Heart left ventricle (tissue), 13 donors: ENCODE results near the gene SERPINB10.

Experiments
- POLR2A ChIP-seq, 2 donors: fragments of 450-650 bp; IDR thresholded peaks; one replicate each; pipeline ENCODE4 v1.6.1; 2017; ENCODE audit warnings: antibody characterized with exemption in 2 of 2, mild to moderate bottlenecking in 2 of 2, moderate library complexity in 2 of 2
- TF ChIP-seq, protein P1 (sequence below), 12 donors: fragments of 200-600 bp; sonication (generic) in 4 of 12; IDR thresholded peaks; one replicate each; pipeline versions ENCODE4 v1.5.0 to v1.8.0; 2018 to 2022; ENCODE audit warnings: antibody characterized with exemption in 12 of 12, mild to moderate bottlenecking in 5 of 12
- donor health status: ischemic (EF 13 %, LVEDD 7.1; RV severe dilation, severe dysfunction).
- donor health status: DM: no; HTN: yes; CAD: no.
- donor health status: DM: no; HTN: no; CAD: no.
- donor health status: ischemic (EF 25% LVEDD 6.9; RV normal size, moderate dysfunction).
- donor health status: ischemic (EF 25% LVEDD 5.7; RV mildly dilated, moderate dysfunction).
- donor health status: ischemic (EF 35%, LVEDD 5.7; RV mildly dilated, moderate dysfunction).
- donor health status: nonischemic (EF 11% LVEDD 7.7; RV severe dilation, severe dysfunction).
- donor health status: DM: yes; HTN: yes; CAD: no.
- donor health status: PGD.
- donor health status: ischemic (EF 29% LVEDD 5.4; RV normal size, mild dysfunction).
- donor health status: nonischemic (EF 23%, LVEDD 6.1; RV moderate dilation, normal function).

DNA sequence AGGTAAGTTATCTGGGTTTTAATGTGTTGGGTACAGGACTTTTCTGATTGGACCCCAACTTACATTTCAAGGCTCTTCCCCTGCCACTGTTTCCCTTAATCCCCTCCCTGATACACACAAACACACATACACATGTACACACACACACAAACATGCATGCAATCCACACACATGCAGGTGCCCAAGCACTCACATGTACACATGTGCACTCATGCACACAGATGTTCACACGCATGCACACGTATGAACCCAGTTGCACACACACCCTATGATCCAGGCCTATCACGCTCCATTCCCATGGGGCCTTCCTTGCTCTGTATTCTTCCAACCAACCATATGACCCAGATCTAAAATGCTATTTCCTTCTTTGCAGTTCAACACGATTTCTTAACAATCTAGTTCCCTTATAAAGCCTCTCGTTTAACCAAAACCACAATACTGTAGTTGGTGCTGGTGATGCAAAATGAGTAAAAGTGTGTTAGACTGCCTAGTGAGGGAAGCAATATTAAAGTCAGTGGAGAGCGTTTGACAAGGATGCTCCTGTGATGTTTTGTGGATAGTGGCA lies 73.2 kb downstream of the SERPINB10 start:
- TF ChIP-seq, protein P1, sequence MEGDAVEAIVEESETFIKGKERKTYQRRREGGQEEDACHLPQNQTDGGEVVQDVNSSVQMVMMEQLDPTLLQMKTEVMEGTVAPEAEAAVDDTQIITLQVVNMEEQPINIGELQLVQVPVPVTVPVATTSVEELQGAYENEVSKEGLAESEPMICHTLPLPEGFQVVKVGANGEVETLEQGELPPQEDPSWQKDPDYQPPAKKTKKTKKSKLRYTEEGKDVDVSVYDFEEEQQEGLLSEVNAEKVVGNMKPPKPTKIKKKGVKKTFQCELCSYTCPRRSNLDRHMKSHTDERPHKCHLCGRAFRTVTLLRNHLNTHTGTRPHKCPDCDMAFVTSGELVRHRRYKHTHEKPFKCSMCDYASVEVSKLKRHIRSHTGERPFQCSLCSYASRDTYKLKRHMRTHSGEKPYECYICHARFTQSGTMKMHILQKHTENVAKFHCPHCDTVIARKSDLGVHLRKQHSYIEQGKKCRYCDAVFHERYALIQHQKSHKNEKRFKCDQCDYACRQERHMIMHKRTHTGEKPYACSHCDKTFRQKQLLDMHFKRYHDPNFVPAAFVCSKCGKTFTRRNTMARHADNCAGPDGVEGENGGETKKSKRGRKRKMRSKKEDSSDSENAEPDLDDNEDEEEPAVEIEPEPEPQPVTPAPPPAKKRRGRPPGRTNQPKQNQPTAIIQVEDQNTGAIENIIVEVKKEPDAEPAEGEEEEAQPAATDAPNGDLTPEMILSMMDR (IDR thresholded peaks at IDR 0.05) = no peak
- TF ChIP-seq POLR2A (IDR thresholded peaks at IDR 0.05) = no peak
